GM19438 (cell line): ENCODE measurements around the gene SCAF11.

ENCODE experiments used
- ATAC-seq: cut with Tn5 transposase; IDR thresholded peaks from one replicate; pipeline ENCODE4 v1.9.1; 2021; ENCODE audit warnings: low read depth; ENCODE audit not compliant: unreplicated experiment

Gene SCAF11

GRCh38 chr12:45933504-45933903 is 56.9 kb downstream of the SCAF11 start:
- no peak for ATAC-seq

GRCh38 chr12:45930369-45930768 is 60.0 kb downstream of the SCAF11 start:
- ATAC-seq = no peak

- ATAC-seq = no peak
Measured at GRCh38 chr12:45928309-45928708, 62.1 kb downstream of the SCAF11 start.

GRCh38 chr12:45918818-45919217 is 71.6 kb downstream of the SCAF11 start:
- no peak for ATAC-seq

- no peak for ATAC-seq
Measured at GRCh38 chr12:45915405-45915804, 75.0 kb downstream of the SCAF11 start.

GRCh38 chr12:45914090-45914489 is 76.3 kb downstream of the SCAF11 start:
- no peak for ATAC-seq

- ATAC-seq = no peak
Measured at GRCh38 chr12:45913631-45914030, 76.7 kb downstream of the SCAF11 start.

GRCh38 chr12:45912774-45913173 is 77.6 kb downstream of the SCAF11 start:
- no peak for ATAC-seq

GRCh38 chr12:45909041-45909713 is 81.2 kb downstream of the SCAF11 start:
- no peak for ATAC-seq

- no peak for ATAC-seq
Measured at GRCh38 chr12:45907955-45908354, 82.4 kb downstream of the SCAF11 start.

GRCh38 chr12:45898094-45898493 is 92.3 kb downstream of the SCAF11 start:
- no peak for ATAC-seq

GRCh38 chr12:45895961-45896360 is 94.4 kb downstream of the SCAF11 start:
- no peak for ATAC-seq

GRCh38 chr12:45893240-45893639 is 97.1 kb downstream of the SCAF11 start:
- ATAC-seq = no peak

- no peak for ATAC-seq
Measured at GRCh38 chr12:45890276-45890675, 100.1 kb downstream of the SCAF11 start.

- ATAC-seq = no peak
Measured at GRCh38 chr12:45887544-45887943, 102.8 kb downstream of the SCAF11 start.

GRCh38 chr12:45886685-45887084 is 103.7 kb downstream of the SCAF11 start:
- no peak for ATAC-seq

- ATAC-seq = no peak
Measured at GRCh38 chr12:45883187-45883586, 107.2 kb downstream of the SCAF11 start.

GRCh38 chr12:45880533-45880932 is 109.8 kb downstream of the SCAF11 start:
- no peak for ATAC-seq

GRCh38 chr12:45879363-45879895 is 110.9 kb downstream of the SCAF11 start:
- ATAC-seq = no peak

GRCh38 chr12:45878630-45879255 is 111.6 kb downstream of the SCAF11 start:
- ATAC-seq = no peak

- no peak for ATAC-seq
Measured at GRCh38 chr12:45877069-45877468, 113.3 kb downstream of the SCAF11 start.

- ATAC-seq = no peak
Measured at GRCh38 chr12:45872446-45872845, 117.9 kb downstream of the SCAF11 start.
